ENCODE results near the gene SLC44A5. TPM values are rescaled to one million over a fixed set of nuclear protein-coding genes. Genes with fewer than 3 reads are reported as not detected.

SLC44A5 gene
- polyA plus RNA-seq, 2 of the 4 experiments (the other 2 are of a cell fraction) = 0.10 to 1.5 TPM

DNA sequence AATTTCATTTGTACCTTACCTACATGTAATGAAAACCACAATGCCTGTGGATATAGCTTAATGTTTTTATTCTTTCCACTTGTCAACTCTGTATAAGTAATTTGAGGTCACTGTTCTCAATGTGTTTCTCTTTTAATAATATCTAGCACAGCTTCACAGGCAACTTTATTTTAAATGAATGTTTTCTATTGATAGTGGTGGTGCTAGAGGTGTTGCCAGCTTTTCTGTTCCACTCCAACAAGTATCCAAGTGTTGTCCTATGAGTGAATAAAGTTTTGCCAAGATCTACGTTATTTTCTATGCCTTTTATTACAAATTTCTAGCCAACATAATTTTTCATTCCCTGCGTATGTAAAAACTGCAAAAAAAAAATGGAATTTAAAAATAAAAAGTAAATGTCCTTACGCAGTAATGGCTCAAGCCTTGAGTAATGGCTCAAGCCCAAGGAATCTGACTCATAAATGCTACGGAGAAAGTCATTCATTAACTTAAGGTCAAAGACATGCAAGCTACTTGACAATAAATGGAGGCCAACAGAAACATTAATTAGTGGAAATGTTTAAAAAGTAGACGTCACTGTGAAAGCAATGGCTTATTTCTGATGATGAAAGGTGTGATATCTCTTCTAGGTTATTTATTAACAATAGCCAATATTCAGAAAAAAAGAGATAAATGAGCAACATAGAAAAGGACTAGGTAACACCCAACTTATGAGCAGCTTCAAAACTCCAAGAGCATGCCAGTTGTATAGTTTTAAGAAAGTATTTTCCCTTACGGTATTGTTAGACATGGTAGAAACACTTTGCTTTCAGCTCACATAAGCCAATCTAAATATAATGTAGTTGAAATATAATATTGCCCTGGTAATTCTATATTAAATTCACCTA, 71.4 kb downstream of the SLC44A5 start (continued):
- no peak for TF ChIP-seq GATA3 (IDR thresholded peaks at IDR 0.05; ENCODE audit: borderline replicate concordance)

DNA sequence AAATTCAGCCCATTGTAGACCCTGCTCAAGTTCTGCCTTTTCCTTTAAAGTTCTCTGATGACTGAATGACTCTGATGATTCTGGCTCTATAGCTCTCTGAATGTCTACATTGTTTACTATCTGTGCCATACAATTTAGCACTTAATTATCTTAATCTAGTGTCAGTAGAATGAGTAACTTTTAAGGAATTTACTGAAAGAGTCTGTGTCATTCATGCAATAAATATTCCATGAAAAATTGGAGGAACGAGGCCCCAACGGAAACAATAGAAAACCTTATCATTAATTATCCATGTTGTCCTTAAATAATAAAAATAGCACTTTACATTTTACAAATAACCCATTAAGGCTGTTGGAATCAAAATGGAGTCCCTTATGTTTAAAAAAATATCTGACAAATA, 77.8 kb downstream of the SLC44A5 start:
- no peak for TF ChIP-seq HEYL (CRISPR knock-in tag; IDR thresholded peaks at IDR 0.05)
- no peak for TF ChIP-seq USF2 (IDR thresholded peaks at IDR 0.05)
- TF ChIP-seq HDAC2 (IDR thresholded peaks at IDR 0.05) = no peak
- TF ChIP-seq SMC3 (IDR thresholded peaks at IDR 0.05) = no peak
- no peak for TF ChIP-seq FOSL2 (IDR thresholded peaks at IDR 0.05)
- no peak for TF ChIP-seq FOSL2 (CRISPR knock-in tag; IDR thresholded peaks at IDR 0.05)
- no peak for TF ChIP-seq TP53 (CRISPR knock-in tag; IDR thresholded peaks at IDR 0.05)
- TF ChIP-seq, protein P1, sequence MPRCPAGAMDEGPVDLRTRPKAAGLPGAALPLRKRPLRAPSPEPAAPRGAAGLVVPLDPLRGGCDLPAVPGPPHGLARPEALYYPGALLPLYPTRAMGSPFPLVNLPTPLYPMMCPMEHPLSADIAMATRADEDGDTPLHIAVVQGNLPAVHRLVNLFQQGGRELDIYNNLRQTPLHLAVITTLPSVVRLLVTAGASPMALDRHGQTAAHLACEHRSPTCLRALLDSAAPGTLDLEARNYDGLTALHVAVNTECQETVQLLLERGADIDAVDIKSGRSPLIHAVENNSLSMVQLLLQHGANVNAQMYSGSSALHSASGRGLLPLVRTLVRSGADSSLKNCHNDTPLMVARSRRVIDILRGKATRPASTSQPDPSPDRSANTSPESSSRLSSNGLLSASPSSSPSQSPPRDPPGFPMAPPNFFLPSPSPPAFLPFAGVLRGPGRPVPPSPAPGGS (IDR thresholded peaks at IDR 0.05) = no peak
- TF ChIP-seq POLR2A (IDR thresholded peaks at IDR 0.05; ENCODE audit: low read length) = no peak
- no peak for TF ChIP-seq KDM1A (IDR thresholded peaks at IDR 0.05; ENCODE audit: low read depth)
- no peak for TF ChIP-seq JUNB (IDR thresholded peaks at IDR 0.05)
- no peak for TF ChIP-seq ELK1 (IDR thresholded peaks at IDR 0.05; ENCODE audit: low read depth, low read length)
- no peak for TF ChIP-seq ZFP36 (IDR thresholded peaks at IDR 0.05; ENCODE audit: borderline replicate concordance, partially characterized antibody)
- TF ChIP-seq CBX2 (IDR thresholded peaks at IDR 0.05; ENCODE audit: borderline replicate concordance, low read depth) = no peak
- TF ChIP-seq TFCP2L1 (CRISPR knock-in tag; IDR thresholded peaks at IDR 0.05) = no peak
- TF ChIP-seq RNF2 (IDR thresholded peaks at IDR 0.05; ENCODE audit: borderline replicate concordance, low read depth) = no peak
- TF ChIP-seq, protein P2, sequence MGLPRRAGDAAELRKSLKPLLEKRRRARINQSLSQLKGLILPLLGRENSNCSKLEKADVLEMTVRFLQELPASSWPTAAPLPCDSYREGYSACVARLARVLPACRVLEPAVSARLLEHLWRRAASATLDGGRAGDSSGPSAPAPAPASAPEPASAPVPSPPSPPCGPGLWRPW (IDR thresholded peaks at IDR 0.05) = no peak
- no peak for TF ChIP-seq HMGXB4 (CRISPR knock-in tag; IDR thresholded peaks at IDR 0.05; ENCODE audit: borderline replicate concordance)
- no peak for TF ChIP-seq HOXB5 (CRISPR knock-in tag; IDR thresholded peaks at IDR 0.05)
- TF ChIP-seq SREBF2 (IDR thresholded peaks at IDR 0.05) = no peak
- TF ChIP-seq NR3C1 (IDR thresholded peaks at IDR 0.05) = no peak
- 60% methylated on average over 2 of the region's 2 CpGs for WGBS (ENCODE audit: missing lambda C conversion rate)
- CTCF ChIA-PET = no interaction called here

More for the DNA sequence above, 77.8 kb downstream of the SLC44A5 start:
- POLR2A ChIA-PET = no interaction called here
- H3K4me2 ChIP-seq = no peak overlapping the region
- H3K4me1 ChIP-seq = no peaks in the 10 kb centered on the region
- ATAC-seq (no peak), FAIRE-seq (no peak), DNase-seq (ENCODE audit: low read depth in 1 of 2, low spot score in 1 of 2) (no peak)
- no peak overlapping the region for H3K4me3 ChIP-seq
- H3K9me3 ChIP-seq = no peaks in the 10 kb centered on the region
- H3K27ac ChIP-seq = no peak overlapping the region
